Neural progenitor cell (in vitro differentiated cells): ENCODE measurements around the gene KRI1. TPM values are rescaled to one million over a fixed set of nuclear protein-coding genes. Genes with fewer than 3 reads are reported as not detected.

Experiments
- DNase-seq: peaks from one replicate; pipeline ENCODE4 v3.0.0-alpha.2; 2016; ENCODE audit warnings: low spot score
- H2AFZ ChIP-seq: fragments of 200-600 bp; sonication (generic); replicated peaks from 2 replicates; pipeline ENCODE4 v1.6.1; 2016; ENCODE audit warnings: antibody characterized with exemption
- H3F3A ChIP-seq: fragments of 200-600 bp; sonication (generic); 2 replicates; pipeline ENCODE4 v1.6.1; 2016; ENCODE audit warnings: antibody characterized with exemption, low read depth
- H3K27ac ChIP-seq: fragments of 200-600 bp; sonication (generic); 2 replicates; pipeline ENCODE4 v1.5.1; 2016; ENCODE audit warnings: mild to moderate bottlenecking
- H3K27me3 ChIP-seq: fragments of 200-600 bp; sonication (generic); 2 replicates; pipeline ENCODE4 v1.6.1; 2016; ENCODE audit warnings: mild to moderate bottlenecking, moderate library complexity
- H3K36me3 ChIP-seq: fragments of 200-600 bp; sonication (generic); 2 replicates; pipeline ENCODE4 v1.5.1; 2016
- H3K4me1 ChIP-seq: fragments of 200-600 bp; sonication (generic); 2 replicates; pipeline ENCODE4 v1.6.1; 2016; ENCODE audit warnings: mixed run types
- H3K4me2 ChIP-seq: fragments of 200-600 bp; sonication (generic); 2 replicates; pipeline ENCODE4 v1.6.1; 2016
- H3K4me3 ChIP-seq: fragments of 200-600 bp; sonication (generic); 2 replicates; pipeline ENCODE4 v1.5.1; 2016
- H3K79me2 ChIP-seq: fragments of 200-600 bp; sonication (generic); 2 replicates; pipeline ENCODE4 v1.6.1; 2016; ENCODE audit warnings: low read depth
- H3K9ac ChIP-seq: fragments of 200-600 bp; sonication (generic); 2 replicates; pipeline ENCODE4 v1.6.1; 2016
- H3K9me3 ChIP-seq: fragments of 200-600 bp; sonication (generic); 2 replicates; pipeline ENCODE4 v1.5.1; 2016; ENCODE audit warnings: low read depth
- H4K20me1 ChIP-seq: fragments of 200-600 bp; sonication (generic); 2 replicates; pipeline ENCODE4 v1.6.1; 2016; ENCODE audit warnings: low read depth
- H3K27ac Mint-ChIP-seq: 3 replicates; pipeline ENCODE4 v1.8.0; 2021; ENCODE audit warnings: mixed read lengths
- H3K27me3 Mint-ChIP-seq: 2 replicates; pipeline ENCODE4 v1.8.0; 2022; ENCODE audit warnings: low read depth, mild to moderate bottlenecking, inconsistent platforms, moderate library complexity, mixed read lengths; ENCODE audit not compliant: insufficient read depth
- H3K36me3 Mint-ChIP-seq: 3 replicates; pipeline ENCODE4 v1.8.0; 2021; ENCODE audit warnings: mixed read lengths
- H3K4me1 Mint-ChIP-seq: 3 replicates; pipeline ENCODE4 v1.8.0; 2021; ENCODE audit warnings: mixed read lengths
- H3K4me3 Mint-ChIP-seq: 3 replicates; pipeline ENCODE4 v1.8.0; 2021; ENCODE audit warnings: mild to moderate bottlenecking, moderate library complexity, mixed read lengths
- H3K9me3 Mint-ChIP-seq: 3 replicates; pipeline ENCODE4 v1.8.0; 2020; ENCODE audit warnings: mixed read lengths
- CTCF ChIP-seq: fragments of 200-600 bp; sonication (generic); IDR thresholded peaks from 2 replicates; pipeline ENCODE4 v1.5.1; 2017; ENCODE audit warnings: antibody characterized with exemption, mild to moderate bottlenecking
- EZH2 ChIP-seq: fragments of 200-600 bp; sonication (generic); IDR thresholded peaks from 2 replicates; pipeline ENCODE4 v1.6.1; 2017; ENCODE audit warnings: antibody characterized with exemption, mild to moderate bottlenecking, moderate library complexity
- EZH2phosphoT487 ChIP-seq: fragments of 200-600 bp; sonication (generic); IDR thresholded peaks from 2 replicates; pipeline ENCODE4 v1.6.1; 2017; ENCODE audit warnings: antibody characterized with exemption
- total RNA-seq: library from RNA; depleted of rRNA; stranded (reverse); fragments of >200 nt; gene quantifications from 2 replicates; pipeline ENCODE4 v1.2.3, GENCODE V29; 2015; ENCODE audit warnings: low replicate concordance

KRI1 gene
- total RNA-seq, 1 donor from 2014 or later = 16.4 TPM

- Histone ChIP-seq H3K4me2 (peak overlapping the region; percentile 96), H3K9ac (peak overlapping the region; percentile 75), H3K9me3 (no peaks in the 10 kb centered on the region), H4K20me1 (peaks cover 13% of the 10 kb centered on the region), H3K36me3 (no peaks in the 10 kb centered on the region), H3F3A (peaks cover 14% of the 10 kb centered on the region), H3K79me2 (peaks cover 45% of the 10 kb centered on the region), H3K27me3 (peaks cover 11% of the 10 kb centered on the region), H3K4me3 (peak overlapping the region; percentile 98), H3K27ac (peak overlapping the region; percentile 88), H2AFZ (peak overlapping the region; percentile 91), H3K4me1 (peaks cover 15% of the 10 kb centered on the region)
- TF ChIP-seq EZH2phosphoT487 (no peak), CTCF (no peak), EZH2 (no peak)
- H3K36me3 Mint-ChIP-seq = peaks cover 2% of the 10 kb centered on the region
- H3K4me3 Mint-ChIP-seq = peak overlapping the region; percentile 91
- no peaks in the 10 kb centered on the region for H3K9me3 Mint-ChIP-seq
- DNase-seq = peak; percentile 95
- no peak overlapping the region for H3K27ac Mint-ChIP-seq
- peaks cover 18% of the 10 kb centered on the region for H3K4me1 Mint-ChIP-seq
- peaks cover 8% of the 10 kb centered on the region for H3K27me3 Mint-ChIP-seq
Observed at GRCh38 chr19:10602330-10603083, 36.7 kb upstream of the KRI1 start.

- Histone ChIP-seq H3K4me2 (no peak overlapping the region), H4K20me1 (peaks cover 8% of the 10 kb centered on the region), H3K9me3 (no peaks in the 10 kb centered on the region), H3K4me3 (peak overlapping the region; percentile 98), H3K27me3 (peaks cover 11% of the 10 kb centered on the region), H3K79me2 (peaks cover 42% of the 10 kb centered on the region), H3K9ac (no peak overlapping the region), H2AFZ (no peak overlapping the region), H3F3A (peaks cover 14% of the 10 kb centered on the region), H3K36me3 (no peaks in the 10 kb centered on the region), H3K27ac (no peak overlapping the region), H3K4me1 (peaks cover 15% of the 10 kb centered on the region)
- Mint-ChIP-seq H3K36me3 (no peaks in the 10 kb centered on the region), H3K27ac (peak overlapping the region; percentile 72), H3K27me3 (peaks cover 8% of the 10 kb centered on the region), H3K4me3 (peak overlapping the region; percentile 91), H3K9me3 (no peaks in the 10 kb centered on the region), H3K4me1 (peaks cover 18% of the 10 kb centered on the region)
- TF ChIP-seq CTCF (no peak), EZH2phosphoT487 (no peak), EZH2 (no peak)
- no peak for DNase-seq
Observed at GRCh38 chr19:10601999-10602329, 36.2 kb upstream of the KRI1 start.

- peaks cover 25% of the 10 kb centered on the region for H3K79me2 ChIP-seq
- TF ChIP-seq EZH2phosphoT487 = no peak
- no peak overlapping the region for H3K4me3 ChIP-seq
- no peak overlapping the region for H3K4me2 ChIP-seq
- peaks cover 18% of the 10 kb centered on the region for H3K4me1 Mint-ChIP-seq
- H3K27ac ChIP-seq = no peak overlapping the region
- H3K9ac ChIP-seq = no peak overlapping the region
- peak overlapping the region; percentile 41 for H3K4me3 Mint-ChIP-seq
- H2AFZ ChIP-seq = no peak overlapping the region
- H3K36me3 Mint-ChIP-seq = no peaks in the 10 kb centered on the region
- H3K9me3 Mint-ChIP-seq = no peaks in the 10 kb centered on the region
- peaks cover 15% of the 10 kb centered on the region for H3K4me1 ChIP-seq
- H4K20me1 ChIP-seq = peaks cover 8% of the 10 kb centered on the region
- peaks cover 14% of the 10 kb centered on the region for H3F3A ChIP-seq
- no peak for DNase-seq
- H3K27me3 Mint-ChIP-seq = peaks cover 11% of the 10 kb centered on the region
- no peaks in the 10 kb centered on the region for H3K36me3 ChIP-seq
- H3K27ac Mint-ChIP-seq = no peak overlapping the region
- H3K9me3 ChIP-seq = no peaks in the 10 kb centered on the region
- H3K27me3 ChIP-seq = peaks cover 11% of the 10 kb centered on the region
Observed at GRCh38 chr19:10600149-10600548, 34.3 kb upstream of the KRI1 start.
